Activated CD8-positive, alpha-beta memory T cell treated with anti-CD3 and anti-CD28 coated beads for 4 hours (primary cell): ENCODE results near the gene MBL2.

Experiments
- DNase-seq, 2 donors: peaks; one replicate each; pipeline ENCODE4 v3.0.0-alpha.2; 2020; ENCODE audit warnings: low read depth in 2 of 2

The MBL2 gene

DNA sequence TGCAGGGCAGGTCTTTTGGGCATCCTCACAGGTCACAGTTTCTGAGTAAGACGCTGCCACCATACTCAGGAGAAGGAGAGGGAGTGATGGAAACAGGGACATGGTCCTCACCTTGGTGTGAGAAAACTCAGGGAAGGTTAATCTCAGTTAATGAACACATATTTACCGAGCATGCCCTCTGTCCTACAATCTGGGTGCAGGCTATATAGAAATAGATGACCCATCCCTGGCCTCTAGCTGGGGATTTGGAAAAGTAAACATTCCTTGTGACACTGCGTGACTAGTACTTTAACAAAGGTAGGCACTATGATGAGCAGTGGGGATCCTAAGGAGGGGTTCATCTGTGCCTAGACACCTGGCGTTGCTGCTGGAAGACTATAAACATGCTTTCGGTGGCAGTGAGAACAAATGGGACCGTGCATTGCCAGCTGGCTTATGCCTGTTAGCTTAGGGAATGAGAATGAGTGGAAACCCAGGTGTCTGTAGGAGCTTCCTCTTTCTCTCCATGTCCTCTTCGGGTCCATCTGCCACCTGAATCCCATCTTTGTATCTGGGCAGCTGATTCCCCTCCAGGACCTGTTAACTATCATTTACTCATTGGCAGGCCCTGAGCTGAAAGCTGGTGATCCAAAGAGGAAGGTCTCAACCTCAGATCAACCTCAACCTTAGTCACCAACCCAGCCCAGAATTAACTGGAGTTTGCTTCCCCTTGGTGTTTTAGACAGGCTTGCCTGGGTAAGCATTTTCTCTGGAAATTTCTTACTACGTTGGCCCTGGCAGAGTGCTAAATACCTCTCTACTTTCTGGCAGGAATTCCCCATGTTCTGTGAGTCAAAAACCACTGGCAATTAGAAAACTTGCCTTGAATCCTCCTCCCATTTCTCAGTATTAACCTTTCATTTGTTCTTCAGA lies 794 bp downstream of the MBL2 start:
- no peak for DNase-seq

DNA sequence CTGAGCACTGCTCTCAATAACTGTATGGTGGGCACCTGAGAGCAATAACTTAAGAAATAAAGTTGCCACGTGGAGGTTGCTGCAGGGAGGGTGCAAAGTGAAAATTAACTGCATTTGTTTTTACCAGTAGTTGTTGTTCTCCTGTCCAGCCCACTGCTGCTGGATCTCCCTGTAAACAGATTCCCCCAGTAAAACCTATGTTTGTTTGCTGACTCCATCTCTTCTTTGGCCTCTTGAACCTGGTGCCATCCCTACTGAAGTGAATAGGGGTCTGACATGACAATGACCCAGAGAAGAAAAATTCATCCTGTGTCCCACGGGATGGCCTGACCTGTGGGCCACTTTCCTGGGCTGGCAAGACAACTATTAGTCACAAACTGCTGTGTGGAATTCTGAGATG lies 1.7 kb downstream of the MBL2 start:
- no peak for DNase-seq

DNA sequence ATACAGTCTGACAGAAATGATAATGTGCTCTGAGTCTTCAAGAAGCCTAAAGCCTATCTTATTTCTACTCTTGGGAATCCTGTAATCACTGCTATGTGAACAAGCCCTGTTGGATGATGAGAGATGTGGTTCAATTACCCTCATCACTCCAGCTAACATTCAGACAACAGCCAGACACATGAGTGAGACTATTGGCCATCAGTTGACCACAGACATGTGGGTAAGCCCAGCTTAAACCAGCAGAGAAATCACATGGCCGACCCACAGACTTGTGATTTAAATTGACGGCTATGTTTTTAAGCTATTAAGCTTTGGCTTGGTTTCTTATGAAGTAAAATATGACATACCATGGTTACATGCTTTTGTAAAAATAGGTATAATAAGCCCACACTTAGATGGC lies 2.6 kb downstream of the MBL2 start:
- DNase-seq: no peak

DNA sequence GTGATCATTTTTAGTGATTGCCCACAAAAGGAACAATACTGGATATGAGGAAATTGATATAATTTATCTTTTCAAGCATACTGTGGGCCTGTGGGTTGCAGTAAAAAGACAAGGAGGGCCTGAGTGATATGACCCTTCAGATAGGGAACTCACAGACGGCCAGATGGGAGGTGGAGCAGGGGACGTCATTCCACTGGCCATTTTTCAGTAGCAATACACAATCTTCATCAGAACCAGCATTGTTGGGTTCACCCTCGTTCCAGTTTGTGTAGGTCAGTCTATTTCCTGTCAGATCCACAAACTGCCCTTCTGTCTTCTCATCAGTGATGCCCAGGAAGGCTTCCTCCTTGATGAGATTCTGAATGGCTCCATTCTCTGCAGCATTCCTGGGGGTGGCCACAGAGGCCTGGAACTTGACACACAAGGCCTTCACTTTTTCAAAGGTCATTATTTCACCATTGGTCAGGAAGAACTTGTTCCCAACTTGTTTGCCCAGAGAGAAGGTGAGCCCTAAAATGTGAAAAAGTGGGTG lies 4.5 kb downstream of the MBL2 start:
- no peak for DNase-seq

DNA sequence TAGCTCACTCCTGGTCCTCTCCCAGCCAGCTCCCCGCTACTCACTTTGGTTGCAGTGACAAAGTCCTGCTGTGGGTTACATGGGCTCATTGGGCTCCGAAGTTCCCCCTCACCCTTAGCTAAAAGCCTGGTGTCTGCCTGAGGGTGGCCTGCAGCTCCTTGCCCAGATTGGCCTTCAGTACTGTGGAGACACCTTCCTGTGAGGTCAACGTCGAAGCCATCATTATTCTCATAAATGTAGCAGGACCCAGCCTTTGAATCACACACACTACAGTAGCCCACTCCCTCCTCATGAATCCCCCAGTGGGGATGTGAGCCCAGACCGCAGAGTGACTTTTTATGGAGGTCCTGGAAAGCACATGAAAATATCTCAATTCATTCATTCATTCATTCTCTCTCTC lies 10.5 kb downstream of the MBL2 start:
- DNase-seq: no peak

DNA sequence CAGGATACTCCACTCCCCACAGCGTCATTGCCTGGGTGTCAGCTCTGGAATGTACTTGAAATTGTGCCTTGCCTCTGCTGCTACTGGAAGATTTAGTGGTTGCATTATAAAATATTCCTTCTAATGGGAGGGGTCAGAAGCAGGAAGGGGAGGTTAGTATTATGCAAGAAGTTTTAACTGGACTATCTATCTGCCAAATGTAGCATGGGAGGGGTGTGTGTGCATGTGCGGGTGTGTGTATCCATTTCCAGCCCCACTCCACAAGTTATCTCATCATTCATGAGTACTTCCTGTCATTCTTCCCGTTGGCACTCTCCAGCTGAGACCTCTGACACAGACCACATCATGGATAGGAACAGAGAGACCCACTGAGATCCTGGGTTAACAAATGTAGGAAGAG lies 13.4 kb downstream of the MBL2 start:
- DNase-seq: no peak

DNA sequence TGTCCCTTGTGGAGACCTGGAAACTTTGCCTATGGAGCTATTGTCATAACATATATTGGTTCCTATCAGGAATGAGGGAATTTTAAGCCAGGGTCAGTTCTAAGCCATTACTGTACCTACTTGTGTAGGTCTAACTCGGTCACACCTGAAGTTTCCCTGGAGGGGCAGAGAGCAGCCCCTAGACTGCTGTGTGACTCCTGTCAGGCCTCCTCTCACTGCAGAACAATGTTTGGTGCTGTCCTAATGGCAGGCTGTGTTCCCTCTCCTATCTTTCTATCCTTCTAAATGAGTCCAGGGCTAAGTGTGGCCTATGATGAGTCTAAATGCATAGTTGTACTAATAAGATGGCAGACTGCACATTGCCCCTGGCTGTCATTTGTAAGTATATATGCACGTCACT lies 14.2 kb downstream of the MBL2 start:
- no peak for DNase-seq

DNA sequence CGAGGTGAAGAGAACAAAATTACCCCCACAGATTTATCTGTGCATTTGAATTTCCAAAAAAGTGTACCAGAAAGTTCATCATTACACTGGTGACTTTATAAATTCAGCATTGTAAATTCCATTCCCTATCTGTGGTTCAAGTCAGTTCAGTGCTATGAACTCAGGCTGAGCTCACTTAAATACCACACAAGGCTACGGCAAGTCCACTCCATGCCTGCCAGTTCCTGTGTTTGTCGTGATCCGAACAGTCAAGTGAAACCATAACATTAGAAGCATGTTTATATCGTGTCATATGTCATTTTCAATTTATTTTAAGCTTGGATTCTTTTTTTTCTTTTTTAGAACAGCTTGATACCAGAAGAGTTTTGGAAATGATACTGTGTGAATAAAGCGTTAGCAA lies 14.8 kb downstream of the MBL2 start:
- DNase-seq: no peak

DNA sequence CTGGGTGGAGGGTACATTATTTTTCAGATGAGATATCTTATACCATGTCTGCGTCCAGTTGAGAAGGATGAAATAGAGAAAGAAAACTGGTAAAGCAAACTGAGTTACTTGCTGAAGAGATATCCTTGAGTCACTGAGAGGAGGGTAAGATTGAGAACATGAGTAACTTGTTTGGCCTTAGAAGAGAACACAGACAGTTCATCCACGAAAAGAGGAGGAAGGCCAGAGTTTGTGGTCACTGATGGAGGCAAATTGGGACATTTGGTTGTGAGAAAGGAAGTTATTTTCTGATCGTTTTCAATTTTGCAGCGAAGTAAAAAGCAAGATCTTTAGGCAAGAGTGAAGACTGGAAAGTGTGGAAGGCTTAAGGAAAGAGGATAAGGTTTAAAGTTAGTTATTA lies 15.6 kb downstream of the MBL2 start:
- no peak for DNase-seq

DNA sequence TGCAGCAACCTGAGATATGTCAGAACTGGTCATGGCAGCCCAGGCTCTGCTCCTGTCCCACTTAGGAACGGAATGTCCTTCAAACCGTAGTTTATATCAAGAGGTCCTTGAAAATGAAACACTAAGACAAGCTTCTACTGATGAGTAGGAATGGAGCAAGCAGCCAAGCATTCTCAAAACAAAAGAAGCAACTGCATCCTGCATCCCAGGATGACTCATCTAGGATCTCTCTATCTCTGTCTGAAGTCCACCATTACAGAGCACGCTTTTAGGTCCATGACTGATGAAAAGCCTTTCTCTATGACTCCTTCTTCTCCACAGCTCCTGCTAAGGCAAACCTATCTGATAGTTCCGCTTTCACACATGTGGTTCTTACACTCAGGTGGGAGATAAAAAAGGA lies 16.3 kb downstream of the MBL2 start:
- no peak for DNase-seq

DNA sequence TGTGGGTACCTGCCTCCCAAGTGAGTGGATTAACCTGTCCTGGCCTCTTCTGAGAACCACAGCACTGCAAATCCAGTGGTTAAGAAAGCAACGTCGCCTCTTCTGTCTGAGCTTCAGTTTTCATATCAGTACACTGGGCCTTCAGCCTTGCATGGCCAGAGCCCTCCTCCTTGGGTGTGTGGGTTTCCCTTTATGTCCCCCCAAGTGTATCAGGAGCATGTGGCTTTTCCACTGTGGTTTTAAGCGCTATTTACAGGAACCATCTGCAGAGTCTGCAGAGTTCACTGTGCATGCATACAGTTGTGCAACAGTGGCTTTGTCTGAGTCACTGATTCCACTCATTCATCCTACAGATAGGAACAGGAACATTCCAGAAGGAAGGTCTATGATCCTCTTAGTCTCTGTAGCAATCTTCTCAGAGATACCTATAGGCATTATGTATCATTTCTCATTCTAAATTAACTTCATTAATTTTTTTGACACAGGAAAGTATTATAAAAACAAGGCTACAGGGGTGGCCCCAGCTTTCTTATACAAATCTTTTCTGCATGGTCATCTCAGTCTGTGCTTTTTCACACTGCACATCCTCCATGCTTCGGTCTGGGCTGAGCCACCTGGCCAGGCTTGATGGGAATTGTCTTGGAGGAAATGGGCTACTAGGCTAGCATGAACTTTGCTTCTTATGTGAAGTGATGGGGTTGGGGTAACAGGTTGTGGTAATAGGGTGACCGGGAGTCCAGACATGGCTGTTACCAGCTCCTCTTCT lies 17.1 kb downstream of the MBL2 start:
- no peak for DNase-seq

DNA sequence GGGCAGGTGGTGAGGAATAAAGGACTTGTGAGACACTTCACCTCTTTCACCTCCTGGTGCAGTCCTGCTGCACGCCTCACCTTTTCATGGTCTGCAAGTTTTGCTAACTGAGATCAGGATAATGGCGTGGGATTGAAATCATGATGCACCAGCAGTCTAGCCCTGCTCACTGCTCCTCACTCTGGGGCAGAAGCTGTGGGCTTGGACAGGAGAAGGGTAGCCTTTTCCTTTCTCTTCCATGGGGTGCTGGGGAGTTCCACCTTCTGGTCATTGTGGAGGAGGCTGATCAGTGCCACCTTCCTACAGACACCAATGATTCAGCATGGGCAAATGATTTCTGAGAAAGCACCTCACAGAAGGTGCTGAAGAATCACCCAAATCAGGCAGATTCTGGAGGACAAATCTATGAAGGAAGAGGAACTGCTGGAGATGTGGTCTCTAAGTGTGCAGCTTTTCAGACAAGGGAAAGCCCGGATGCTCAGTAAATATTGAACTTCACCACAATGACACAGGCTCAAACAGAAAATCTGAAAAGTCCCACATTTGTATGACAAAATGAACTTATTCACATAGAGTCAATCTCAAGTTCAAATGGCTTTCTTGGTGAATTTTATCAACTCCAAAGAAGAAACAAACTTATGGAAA lies 19.7 kb downstream of the MBL2 start:
- DNase-seq: no peak

DNA sequence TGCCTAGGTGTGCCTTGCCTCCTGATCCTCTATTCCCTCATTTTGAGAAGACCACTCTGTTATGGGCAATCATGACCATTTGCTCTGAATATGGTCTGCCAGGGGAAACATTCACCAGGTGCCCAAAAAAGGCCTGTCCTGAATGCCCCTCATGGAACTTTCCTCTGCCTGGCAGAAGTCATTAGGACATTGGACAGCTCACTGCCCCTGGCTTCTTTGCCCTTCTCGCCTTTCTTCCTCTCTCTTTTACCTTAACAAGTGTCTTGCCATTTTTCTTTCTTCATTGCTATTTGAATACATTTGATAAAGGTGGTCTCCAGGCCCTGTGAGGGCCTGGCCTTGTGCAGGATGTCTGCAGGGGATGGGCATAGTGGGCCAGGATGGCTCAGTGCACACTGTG lies 20.3 kb downstream of the MBL2 start:
- no peak for DNase-seq

DNA sequence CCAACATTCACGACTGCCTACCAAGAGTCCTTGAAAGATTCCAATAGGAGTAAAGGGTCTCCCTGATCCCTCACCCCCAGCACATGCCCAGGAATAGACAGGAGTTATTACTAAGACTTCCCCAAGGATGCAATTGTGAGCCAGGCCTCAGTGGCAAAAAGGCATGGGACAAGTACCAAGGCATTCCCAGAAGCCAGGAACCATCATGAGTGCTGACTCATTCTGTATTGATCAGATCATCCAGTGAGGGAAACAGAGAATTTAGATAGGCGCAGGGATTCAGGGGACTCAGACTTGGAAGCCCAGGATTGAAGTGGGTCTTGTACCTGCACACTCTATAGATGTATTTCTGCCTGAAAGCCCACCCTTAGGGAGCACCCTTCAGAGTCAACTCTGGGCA lies 21.2 kb downstream of the MBL2 start:
- DNase-seq: no peak

DNA sequence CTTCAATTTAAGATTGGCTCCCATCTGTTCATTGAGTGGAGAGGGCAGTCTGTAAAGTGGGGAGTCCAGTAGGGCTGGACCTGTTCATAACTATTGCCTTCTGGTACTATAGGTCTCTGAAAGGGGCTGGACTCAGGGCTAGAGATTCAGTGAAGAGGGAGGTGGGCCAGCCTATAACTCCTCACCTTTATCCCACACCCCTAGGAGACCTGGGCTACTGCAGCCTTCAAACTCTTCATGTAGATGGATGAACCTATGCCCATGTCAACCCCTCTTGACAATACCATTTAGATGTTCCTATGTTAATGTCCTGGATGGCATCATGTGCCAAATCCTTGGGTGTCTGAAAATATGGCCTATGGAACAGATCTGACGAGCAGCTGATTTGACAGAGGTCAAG lies 22.0 kb downstream of the MBL2 start:
- DNase-seq: no peak

DNA sequence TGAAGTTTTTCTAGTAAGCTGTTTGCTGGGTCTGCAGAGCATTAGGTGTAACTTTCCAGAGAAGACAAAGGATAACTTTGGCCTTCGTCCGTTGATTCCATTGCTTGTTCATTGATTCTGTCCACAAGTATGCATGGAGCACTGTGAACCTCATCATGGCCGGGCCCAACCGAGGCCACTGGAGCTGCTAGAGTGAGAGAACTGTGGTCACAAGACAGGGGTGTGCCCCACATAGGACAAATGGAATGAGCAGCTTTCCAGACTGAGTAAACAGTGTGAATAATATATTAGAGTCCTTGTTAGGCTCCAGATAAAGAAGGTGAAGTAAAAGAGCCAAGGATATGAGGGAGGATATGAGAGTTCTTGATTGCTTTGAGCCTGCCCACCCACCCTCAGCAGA lies 24.9 kb downstream of the MBL2 start:
- no peak for DNase-seq

DNA sequence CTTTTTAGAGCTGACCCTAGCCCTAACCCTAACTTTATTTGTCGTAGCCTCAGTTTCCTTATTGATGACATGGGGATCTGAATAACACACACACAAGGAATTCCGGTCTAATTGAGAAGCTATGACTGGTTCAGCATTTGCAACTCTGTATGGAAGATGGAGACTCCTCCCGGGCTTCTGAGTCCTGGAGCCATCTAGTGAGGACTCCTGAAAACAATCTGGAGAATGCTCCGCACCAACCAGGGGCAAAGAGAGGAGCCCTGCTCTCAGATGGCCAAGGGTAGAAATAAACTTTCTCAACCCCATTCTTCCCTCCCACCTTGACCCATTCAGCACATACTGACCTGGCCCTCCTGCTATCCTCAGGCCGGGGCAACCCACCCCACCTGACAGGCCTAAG lies 26.4 kb downstream of the MBL2 start:
- DNase-seq: no peak

DNA sequence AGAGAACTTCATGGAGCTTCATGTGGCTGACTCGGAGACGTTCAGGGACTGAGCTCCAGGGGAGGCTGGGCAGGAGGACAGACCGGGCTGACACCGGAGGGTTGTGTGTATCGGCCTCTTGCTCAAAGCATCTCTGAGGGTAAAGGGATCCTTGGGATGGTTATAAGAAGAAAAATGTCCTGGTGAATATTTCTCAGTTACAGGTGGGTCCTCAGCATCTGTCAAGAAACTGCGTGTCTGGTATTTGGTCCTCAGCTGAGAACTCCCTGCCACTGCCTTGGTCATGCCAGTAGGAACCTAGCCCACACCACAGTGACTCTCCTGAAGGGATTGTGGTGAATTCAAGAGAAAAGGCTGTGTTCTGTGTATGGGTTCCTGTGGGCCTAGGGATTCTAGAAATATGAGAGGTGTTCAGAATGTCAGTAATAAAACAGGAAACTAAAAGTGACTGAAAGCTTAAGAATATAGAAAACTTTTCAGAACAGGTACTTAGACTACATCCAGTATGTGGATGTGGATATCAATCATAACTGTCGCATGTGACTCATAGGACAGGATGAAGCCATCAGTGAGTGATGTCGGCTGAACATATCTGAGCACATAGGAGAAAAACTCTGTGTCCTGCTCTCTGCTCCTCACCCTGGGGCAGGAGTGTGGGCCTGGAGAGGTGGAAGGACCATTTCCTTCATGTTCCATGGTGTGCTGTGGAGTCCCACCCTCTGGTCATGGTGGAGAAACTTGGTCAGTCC lies 28.4 kb downstream of the MBL2 start:
- no peak for DNase-seq

DNA sequence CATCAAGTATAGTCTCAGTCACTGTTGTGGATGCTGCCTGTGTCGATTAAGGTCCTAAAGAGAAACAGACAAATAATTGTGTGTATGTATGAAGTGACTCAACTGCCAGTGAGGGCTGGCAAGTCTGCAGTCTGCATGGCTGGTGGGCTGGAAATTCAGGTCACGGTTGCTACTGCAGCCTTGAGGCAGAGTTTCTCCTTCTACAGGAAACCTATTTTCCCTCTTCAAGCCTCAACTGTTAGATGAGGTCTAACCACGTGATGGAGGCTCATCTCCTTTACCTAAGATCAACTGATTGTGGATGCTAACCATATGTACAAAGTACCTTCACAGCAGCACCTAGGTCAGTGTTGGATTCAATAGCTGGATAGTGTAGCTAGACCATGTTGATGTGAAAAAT lies 29.9 kb downstream of the MBL2 start:
- DNase-seq: no peak

DNA sequence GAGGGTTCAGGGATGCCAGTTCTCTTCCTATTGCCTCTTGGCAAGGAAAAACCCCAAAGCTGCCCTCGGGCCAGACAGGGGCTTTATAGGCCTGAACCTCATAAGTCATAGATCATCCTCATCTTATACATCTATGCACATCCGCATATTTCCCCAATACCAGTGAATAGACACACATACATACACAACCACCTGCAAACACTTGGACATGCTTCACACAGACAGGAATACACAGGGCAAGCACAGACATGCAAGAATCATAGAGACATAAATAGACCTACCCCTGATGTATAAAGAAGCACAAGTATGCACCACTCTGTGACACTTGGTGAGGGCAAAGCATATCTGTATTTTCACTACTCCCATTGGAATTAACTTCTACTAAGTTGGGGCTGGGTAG lies 30.7 kb downstream of the MBL2 start:
- DNase-seq: no peak

DNA sequence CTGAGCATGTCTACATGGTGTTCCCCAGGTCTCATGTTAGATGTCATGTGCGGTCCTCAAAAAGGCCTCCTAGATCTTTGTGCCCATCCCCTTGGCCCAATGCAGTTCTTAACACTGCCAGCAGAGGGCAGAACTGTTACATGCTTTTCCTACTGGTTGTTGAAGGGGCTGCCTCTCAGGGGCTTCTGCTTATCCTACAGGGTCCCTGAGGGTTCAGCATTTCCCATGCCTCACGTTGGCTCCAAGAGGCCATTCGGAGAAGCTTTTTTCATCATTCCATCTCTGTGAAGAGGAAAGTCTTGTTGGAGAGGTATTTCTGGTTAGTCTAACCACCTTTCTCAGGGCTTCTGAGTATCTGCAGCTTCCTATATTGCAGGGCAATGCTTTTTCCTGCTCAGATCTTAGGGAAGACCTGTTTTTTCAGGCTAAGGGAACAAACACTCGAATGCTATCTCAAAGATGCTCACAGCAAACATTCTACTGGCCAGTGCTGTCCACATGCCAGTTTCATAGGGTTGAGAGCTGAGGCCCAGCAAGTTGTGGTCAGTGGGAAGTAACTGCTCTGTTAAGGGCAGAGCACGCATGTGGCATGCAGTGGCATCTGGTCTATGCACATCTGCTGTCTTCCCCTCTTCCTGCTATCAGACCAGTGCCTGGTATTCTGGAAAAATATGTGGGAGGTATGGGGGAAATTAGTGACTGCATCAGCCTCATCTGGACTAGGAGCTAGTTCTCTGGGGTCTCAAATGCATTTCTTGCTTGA lies 31.5 kb downstream of the MBL2 start:
- DNase-seq: no peak
